OCI-LY7 (cell line): Measurements from ENCODE around the gene APOL6. TPM values are rescaled to one million over a fixed set of nuclear protein-coding genes. Genes with fewer than 3 reads are reported as not detected.

Source experiments
- total RNA-seq, 2 experiments: library from RNA; depleted of rRNA in 1 of 2; stranded (reverse); fragments of >200 nt in 1 of 2; shearing (Covaris generic) in 1 of 2; gene quantifications; 2 replicates each; pipeline ENCODE4 v1.2.3, GENCODE V29; 2014 to 2022

The APOL6 gene
- total RNA-seq, 2 experiments from 2014 or later: 22.0 to 27.8 TPM

Other genes with a start within 250 kb of the APOL6 start
- 178 and 242 TPM in 2 replicates for gene MCM5, start 248.3 kb upstream of the APOL6 start, total RNA-seq (2014; rRNA removed; shearing (Covaris generic))
- gene MCM5, start 248.3 kb upstream of the APOL6 start, total RNA-seq (2022): 360 TPM in 2 replicates
- gene RASD2, start 107.6 kb upstream of the APOL6 start, total RNA-seq (2014; rRNA removed; shearing (Covaris generic)): 0.19 TPM in 1 of 2 replicates, not detected in the other
- gene RASD2, start 107.6 kb upstream of the APOL6 start, total RNA-seq (2022): 0.11 TPM in 1 of 2 replicates, not detected in the other
- gene MB, start 31.1 kb upstream of the APOL6 start, total RNA-seq (2014; rRNA removed; shearing (Covaris generic)): not detected in 2 replicates
- not detected in 2 replicates for gene MB, start 31.1 kb upstream of the APOL6 start, total RNA-seq (2022)
- 1.8 and 3.9 TPM in 2 replicates for gene APOL5, start 69.4 kb downstream of the APOL6 start, total RNA-seq (2014; rRNA removed; shearing (Covaris generic))
- 0.67 and 1.2 TPM in 2 replicates for gene APOL5, start 69.4 kb downstream of the APOL6 start, total RNA-seq (2022)